KMS-11 (cell line): Measurements from ENCODE around the gene GLIS1.

Source experiments
- H2AFZ ChIP-seq: fragments of 200-600 bp; sonication (generic); 2 replicates; pipeline ENCODE4 v1.6.1; 2016; ENCODE audit warnings: antibody characterized with exemption, mixed run types, low read depth
- H3K27ac ChIP-seq: fragments of 200-600 bp; sonication (generic); 2 replicates; pipeline ENCODE4 v1.6.1; 2016; ENCODE audit warnings: mild to moderate bottlenecking, mixed run types
- H3K27me3 ChIP-seq: fragments of 200-600 bp; sonication (generic); 2 replicates; pipeline ENCODE4 v1.6.1; 2017; ENCODE audit warnings: mild to moderate bottlenecking, low read depth, mixed run types, moderate library complexity; ENCODE audit not compliant: insufficient read depth
- H3K36me3 ChIP-seq: fragments of 200-600 bp; sonication (generic); 2 replicates; pipeline ENCODE4 v1.6.1; 2017; ENCODE audit warnings: mild to moderate bottlenecking, mixed run types; ENCODE audit not compliant: insufficient read depth
- H3K4me1 ChIP-seq: fragments of 200-600 bp; sonication (generic); 2 replicates; pipeline ENCODE4 v1.6.1; 2016; ENCODE audit warnings: mild to moderate bottlenecking, low read depth, mixed run types; ENCODE audit not compliant: poor library complexity, severe bottlenecking
- H3K4me2 ChIP-seq: fragments of 200-600 bp; sonication (generic); 2 replicates; pipeline ENCODE4 v1.7.0; 2016; ENCODE audit warnings: mild to moderate bottlenecking, mixed run types
- H3K4me3 ChIP-seq: fragments of 200-600 bp; sonication (generic); IDR thresholded peaks from 2 replicates; pipeline ENCODE4 v1.6.1; 2017; ENCODE audit warnings: low read depth, low read length, mixed read lengths; ENCODE audit not compliant: insufficient read depth
- H3K79me2 ChIP-seq: fragments of 200-600 bp; sonication (generic); 2 replicates; pipeline ENCODE4 v1.6.1; 2016; ENCODE audit warnings: low read depth, mixed run types; ENCODE audit not compliant: insufficient read depth
- H3K9ac ChIP-seq: fragments of 200-600 bp; sonication (generic); 2 replicates; pipeline ENCODE4 v1.6.1; 2016; ENCODE audit warnings: mild to moderate bottlenecking, mixed run types
- H4K20me1 ChIP-seq: fragments of 200-600 bp; sonication (generic); 2 replicates; pipeline ENCODE4 v1.6.1; 2016; ENCODE audit warnings: mild to moderate bottlenecking, mixed run types; ENCODE audit not compliant: insufficient read depth
- CTCF ChIP-seq: fragments of 200-600 bp; sonication (generic); conservative IDR thresholded peaks from 2 replicates; pipeline ENCODE4 v1.6.1; 2017; ENCODE audit warnings: low read depth, mild to moderate bottlenecking, antibody characterized with exemption, low read length, moderate library complexity, mixed read lengths

Gene GLIS1

GRCh38 chr1:53654216-53655210, 84.5 kb downstream of the GLIS1 start:
- no peaks in the 10 kb centered on the region for H3K36me3 ChIP-seq
- H3K27me3 ChIP-seq = no peaks in the 10 kb centered on the region
- no peak overlapping the region for H3K4me2 ChIP-seq
- TF ChIP-seq CTCF = no peak
- no peaks in the 10 kb centered on the region for H3K79me2 ChIP-seq
- H4K20me1 ChIP-seq = no peaks in the 10 kb centered on the region
- no peak overlapping the region for H2AFZ ChIP-seq
- no peak overlapping the region for H3K9ac ChIP-seq
- no peak overlapping the region for H3K4me3 ChIP-seq
- peaks cover 3% of the 10 kb centered on the region for H3K4me1 ChIP-seq
- H3K27ac ChIP-seq = no peak overlapping the region

GRCh38 chr1:53653631-53654030, 85.3 kb downstream of the GLIS1 start:
- Histone ChIP-seq H3K36me3 (no peaks in the 10 kb centered on the region), H2AFZ (no peak overlapping the region), H4K20me1 (no peaks in the 10 kb centered on the region), H3K4me3 (no peak overlapping the region), H3K27me3 (no peaks in the 10 kb centered on the region), H3K79me2 (no peaks in the 10 kb centered on the region), H3K4me2 (no peak overlapping the region), H3K9ac (no peak overlapping the region), H3K4me1 (peaks cover 3% of the 10 kb centered on the region), H3K27ac (no peak overlapping the region)
- TF ChIP-seq CTCF = no peak

GRCh38 chr1:53653200-53653575, 85.8 kb downstream of the GLIS1 start:
- Histone ChIP-seq H3K4me3 (no peak overlapping the region), H3K36me3 (no peaks in the 10 kb centered on the region), H3K27me3 (no peaks in the 10 kb centered on the region)

GRCh38 chr1:53652441-53653199, 86.3 kb downstream of the GLIS1 start:
- H3K4me3 ChIP-seq = no peak overlapping the region
- TF ChIP-seq CTCF = no peak

More at GRCh38 chr1:53653200-53653575, 85.8 kb downstream of the GLIS1 start:
- no peaks in the 10 kb centered on the region for H3K79me2 ChIP-seq
- no peak for TF ChIP-seq CTCF
- H3K9ac ChIP-seq = no peak overlapping the region
- H3K27ac ChIP-seq = no peak overlapping the region
- H3K4me1 ChIP-seq = peaks cover 3% of the 10 kb centered on the region
- no peaks in the 10 kb centered on the region for H4K20me1 ChIP-seq
- no peak overlapping the region for H3K4me2 ChIP-seq
- no peak overlapping the region for H2AFZ ChIP-seq

More at GRCh38 chr1:53652441-53653199, 86.3 kb downstream of the GLIS1 start:
- no peaks in the 10 kb centered on the region for H3K36me3 ChIP-seq
- no peaks in the 10 kb centered on the region for H4K20me1 ChIP-seq
- no peaks in the 10 kb centered on the region for H3K79me2 ChIP-seq
- no peak overlapping the region for H3K4me2 ChIP-seq
- no peaks in the 10 kb centered on the region for H3K27me3 ChIP-seq
- no peak overlapping the region for H2AFZ ChIP-seq
- H3K27ac ChIP-seq = no peak overlapping the region
- peaks cover 3% of the 10 kb centered on the region for H3K4me1 ChIP-seq
- no peak overlapping the region for H3K9ac ChIP-seq
